Testis (tissue), 2 donors: ENCODE results near the gene CLPTM1L.

Experiments used
- CTCF ChIP-seq, 3 experiments: fragments of 450-650 bp in 2 of 3; fragments of 200-600 bp in 1 of 3; sonication (generic) in 1 of 3; IDR thresholded peaks; one replicate each; pipeline ENCODE4 v1.5.1; 2016 to 2019; ENCODE audit warnings: antibody characterized with exemption in 3 of 3, mild to moderate bottlenecking in 2 of 3, moderate library complexity in 1 of 3
- POLR2A ChIP-seq: fragments of 450-650 bp; IDR thresholded peaks from one replicate; pipeline ENCODE4 v1.6.1; 2017; ENCODE audit warnings: antibody characterized with exemption, mild to moderate bottlenecking, moderate library complexity

- no peak for TF ChIP-seq CTCF (IDR thresholded peaks at IDR 0.05)
- TF ChIP-seq POLR2A: no peak
Observed at GRCh38 chr5:1364211-1364610, 19.3 kb upstream of the CLPTM1L start.
